RWPE1 (cell line): ENCODE results near the gene KPTN.

Source experiments
- CTCF ChIA-PET: fragments of 350-600 bp; sonication (Branson Sonifier 250); formaldehyde crosslinking; extraction: SDS; loops from one replicate; lab custom pipeline; 2021; lab: Yijun Ruan, JAX
- POLR2A ChIA-PET: fragments of 400-600 bp; formaldehyde crosslinking; extraction: SDS; loops from one replicate; lab custom pipeline; 2020; ENCODE audit warnings: antibody characterized with exemption; ENCODE audit not compliant: low non-redundant PET; lab: Yijun Ruan, JAX
- DNase-seq: peaks from one replicate; pipeline ENCODE4 v3.0.0; 2012; ENCODE audit warnings: low spot score
- H3K27ac ChIP-seq: fragments of 450-650 bp; 2 replicates; pipeline ENCODE4 v1.5.1; 2017
- CTCF ChIP-seq: fragments of 450-650 bp; conservative IDR thresholded peaks from 2 replicates; pipeline ENCODE4 v1.5.1; 2017; ENCODE audit warnings: low read depth, mild to moderate bottlenecking

The KPTN gene

GRCh38 chr19:47494211-47494547 is 10.2 kb upstream of the KPTN start:
- POLR2A ChIA-PET, result interaction anchor here (0.6 to 0.7 kb wide), 2 partner anchors 10 to 229 kb away, joined by 3 to 8 read pairs; partner anchors contain the start of gene KPTN
- DNase-seq, result no peak
- peak overlapping the region; percentile 56 for H3K27ac ChIP-seq
- CTCF ChIA-PET, result interaction anchor here (1.4 kb wide), 1 partner anchor 11 kb away, joined by 4 read pairs; the partner anchor contains the start of gene KPTN
- TF ChIP-seq CTCF, result no peak

GRCh38 chr19:47493378-47494210 is 9.6 kb upstream of the KPTN start:
- POLR2A ChIA-PET, result interaction anchor here (0.7 kb wide), 1 partner anchor 9 kb away, joined by 8 read pairs; the partner anchor contains the start of gene KPTN
- CTCF ChIA-PET, result no interaction called here
- peak overlapping the region; percentile 67 for H3K27ac ChIP-seq
- TF ChIP-seq CTCF, result no peak
- DNase-seq, result no peak

GRCh38 chr19:47492571-47493377 is 8.8 kb upstream of the KPTN start:
- DNase-seq, result no peak
- H3K27ac ChIP-seq, result peak overlapping the region; percentile 67
- TF ChIP-seq CTCF, result no peak
- CTCF ChIA-PET, result no interaction called here
- POLR2A ChIA-PET, result no interaction called here

GRCh38 chr19:47492137-47492533 is 8.1 kb upstream of the KPTN start:
- CTCF ChIA-PET, result no interaction called here
- H3K27ac ChIP-seq, result peak overlapping the region; percentile 67
- no peak for DNase-seq
- POLR2A ChIA-PET, result no interaction called here
- no peak for TF ChIP-seq CTCF

- H3K27ac ChIP-seq, result peak overlapping the region; percentile 67
- ChIA-PET POLR2A (no interaction called here), CTCF (no interaction called here)
- no peak for DNase-seq
- TF ChIP-seq CTCF, result no peak
These were observed 7.5 kb upstream of the KPTN start for GRCh38 chr19:47491358-47492136.

- DNase-seq, result no peak
- TF ChIP-seq CTCF, result no peak
- ChIA-PET POLR2A (no interaction called here), CTCF (interaction anchor here (0.7 kb wide), 1 partner anchor 54 kb away, joined by 3 read pairs; no protein-coding TSS in a partner anchor)
- peak overlapping the region; percentile 67 for H3K27ac ChIP-seq
These were observed 6.8 kb upstream of the KPTN start for GRCh38 chr19:47490847-47491246.
